Astrocyte of the hippocampus (primary cell): ENCODE measurements around the gene GOPC.

Source experiments
- DNase-seq: peaks from one replicate; pipeline ENCODE4 v3.0.0; 2011; ENCODE audit warnings: low read depth, low spot score

Gene GOPC

GRCh38 chr6:117514655-117515054 lies 87.7 kb downstream of the GOPC start:
- no peak for DNase-seq

- DNase-seq, result no peak
These were observed 88.4 kb downstream of the GOPC start for GRCh38 chr6:117513778-117514365.

GRCh38 chr6:117512987-117513573 lies 89.2 kb downstream of the GOPC start:
- no peak for DNase-seq

GRCh38 chr6:117512056-117512828 lies 90.1 kb downstream of the GOPC start:
- DNase-seq, result no peak
